22Rv1 (cell line): Measurements from ENCODE around the gene MATCAP1.

ENCODE experiments used
- ZFX ChIP-seq: fragments of 450-650 bp; IDR thresholded peaks from 2 replicates; pipeline ENCODE4 v1.6.1; 2017; ENCODE audit warnings: antibody characterized with exemption, borderline replicate concordance
- TF ChIP-seq, protein P1 (sequence below): fragments of 450-650 bp; IDR thresholded peaks from 2 replicates; pipeline ENCODE4 v1.5.1; 2017; ENCODE audit warnings: mild to moderate bottlenecking

DNA sequence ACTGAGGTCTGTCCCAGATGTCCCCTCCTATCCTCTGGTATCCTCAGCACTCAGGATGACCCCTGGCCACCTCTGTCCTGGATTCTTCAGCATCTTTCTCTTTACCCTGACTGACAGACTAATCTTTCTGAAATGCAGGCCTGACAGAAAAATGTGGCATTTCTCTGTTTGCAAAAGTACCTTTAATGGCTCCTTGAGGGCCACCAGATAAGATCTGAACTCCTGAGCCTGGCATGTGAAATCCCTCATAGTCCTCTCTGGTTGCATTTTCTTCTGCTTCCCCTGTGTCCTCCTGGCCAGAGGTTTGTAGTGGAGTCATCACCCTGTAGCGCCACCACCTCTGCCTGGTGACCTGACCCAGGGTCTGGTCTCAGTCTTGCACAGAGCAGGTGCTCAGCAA is 13.1 kb upstream of the MATCAP1 start:
- TF ChIP-seq, protein P1, sequence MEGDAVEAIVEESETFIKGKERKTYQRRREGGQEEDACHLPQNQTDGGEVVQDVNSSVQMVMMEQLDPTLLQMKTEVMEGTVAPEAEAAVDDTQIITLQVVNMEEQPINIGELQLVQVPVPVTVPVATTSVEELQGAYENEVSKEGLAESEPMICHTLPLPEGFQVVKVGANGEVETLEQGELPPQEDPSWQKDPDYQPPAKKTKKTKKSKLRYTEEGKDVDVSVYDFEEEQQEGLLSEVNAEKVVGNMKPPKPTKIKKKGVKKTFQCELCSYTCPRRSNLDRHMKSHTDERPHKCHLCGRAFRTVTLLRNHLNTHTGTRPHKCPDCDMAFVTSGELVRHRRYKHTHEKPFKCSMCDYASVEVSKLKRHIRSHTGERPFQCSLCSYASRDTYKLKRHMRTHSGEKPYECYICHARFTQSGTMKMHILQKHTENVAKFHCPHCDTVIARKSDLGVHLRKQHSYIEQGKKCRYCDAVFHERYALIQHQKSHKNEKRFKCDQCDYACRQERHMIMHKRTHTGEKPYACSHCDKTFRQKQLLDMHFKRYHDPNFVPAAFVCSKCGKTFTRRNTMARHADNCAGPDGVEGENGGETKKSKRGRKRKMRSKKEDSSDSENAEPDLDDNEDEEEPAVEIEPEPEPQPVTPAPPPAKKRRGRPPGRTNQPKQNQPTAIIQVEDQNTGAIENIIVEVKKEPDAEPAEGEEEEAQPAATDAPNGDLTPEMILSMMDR = no peak
- TF ChIP-seq ZFX = no peak
